Stimulated activated CD8-positive, alpha-beta memory T cell treated with anti-CD3 and anti-CD28 coated beads, Interleukin-15, amount 100 ng/mL, for 1 hour (primary cell): Measurements from ENCODE around the gene MFN2.

Experiments
- DNase-seq: peaks from one replicate; pipeline ENCODE4 v3.0.0-alpha.2; 2020; ENCODE audit warnings: low read depth

MFN2 gene

GRCh38 chr1:12049616-12050015 is 69.4 kb downstream of the MFN2 start:
- no peak for DNase-seq

GRCh38 chr1:12051361-12051760 is 71.1 kb downstream of the MFN2 start:
- DNase-seq = no peak

- no peak for DNase-seq
Observed at GRCh38 chr1:12052008-12052573, 71.8 kb downstream of the MFN2 start.

GRCh38 chr1:12052997-12053686 is 72.9 kb downstream of the MFN2 start:
- no peak for DNase-seq

- no peak for DNase-seq
Observed at GRCh38 chr1:12053752-12054548, 73.7 kb downstream of the MFN2 start.

- no peak for DNase-seq
Observed at GRCh38 chr1:12055259-12055658, 75.0 kb downstream of the MFN2 start.

GRCh38 chr1:12056331-12056841 is 76.1 kb downstream of the MFN2 start:
- no peak for DNase-seq

- DNase-seq = no peak
Observed at GRCh38 chr1:12057382-12057781, 77.1 kb downstream of the MFN2 start.

- DNase-seq = no peak
Observed at GRCh38 chr1:12057940-12058687, 77.9 kb downstream of the MFN2 start.

GRCh38 chr1:12059226-12059625 is 79.0 kb downstream of the MFN2 start:
- no peak for DNase-seq

- DNase-seq = no peak
Observed at GRCh38 chr1:12059722-12060464, 79.6 kb downstream of the MFN2 start.

GRCh38 chr1:12060500-12060899 is 80.3 kb downstream of the MFN2 start:
- DNase-seq = no peak
